ENCODE measurements around the gene GABBR2.

Gene GABBR2

DNA sequence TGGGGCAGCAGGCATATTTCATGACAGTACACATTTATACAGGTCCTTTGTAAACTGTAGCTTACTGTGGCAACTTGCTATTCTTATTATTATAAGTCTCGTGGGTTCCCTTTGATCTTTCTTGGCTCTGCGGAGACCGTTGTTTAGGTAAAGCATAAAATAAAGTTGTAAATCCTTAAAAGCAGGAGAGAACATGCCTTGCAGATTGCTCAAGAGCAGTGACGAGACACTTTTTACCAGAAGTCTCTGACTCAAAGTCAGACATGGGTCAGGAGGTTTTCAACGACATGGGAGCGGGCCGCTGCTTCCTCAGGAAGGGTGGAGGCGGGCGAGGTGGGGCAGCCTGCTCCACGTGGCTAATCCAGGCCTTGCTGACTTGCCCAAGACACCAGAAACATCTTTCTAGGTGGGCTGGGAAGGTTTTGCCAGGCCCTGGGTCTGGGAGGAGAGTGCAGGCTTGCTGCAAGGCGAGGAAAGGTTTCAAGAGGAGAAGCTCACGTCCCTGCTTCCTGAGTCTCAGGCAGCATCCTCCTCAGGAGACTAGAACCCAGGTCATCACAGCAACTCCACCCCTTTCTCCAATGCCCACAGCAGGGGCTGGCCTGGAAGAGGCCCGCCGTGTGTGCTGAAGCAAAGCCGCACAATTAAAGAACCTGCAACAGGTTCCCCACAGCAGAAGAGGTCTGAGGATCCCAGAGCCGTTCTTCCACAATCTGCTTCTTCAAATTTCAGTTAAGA lies 459.8 kb downstream of the GABBR2 start:
- Histone ChIP-seq H3K27me3 (replicated peaks; ENCODE audit: control insufficient read depth, insufficient read depth, low read length, poor library complexity, severe bottlenecking) (no peaks in the 10 kb centered on the region), H3K9me3 (ENCODE audit: control insufficient read depth, low read length) (no peaks in the 10 kb centered on the region), H3K4me1 (ENCODE audit: control insufficient read depth, insufficient read depth, low read length, poor library complexity, severe bottlenecking) (peaks cover 11% of the 10 kb centered on the region), H3K27ac (ENCODE audit: insufficient read depth, low read length, poor library complexity, severe bottlenecking) (no peak overlapping the region), H3K4me3 (ENCODE audit: insufficient read depth, low read depth, low read length, poor library complexity, severe bottlenecking) (no peak overlapping the region), H3K36me3 (ENCODE audit: control insufficient read depth, insufficient read depth, low read length) (peaks cover 2% of the 10 kb centered on the region)
- no peak for DNase-seq

DNA sequence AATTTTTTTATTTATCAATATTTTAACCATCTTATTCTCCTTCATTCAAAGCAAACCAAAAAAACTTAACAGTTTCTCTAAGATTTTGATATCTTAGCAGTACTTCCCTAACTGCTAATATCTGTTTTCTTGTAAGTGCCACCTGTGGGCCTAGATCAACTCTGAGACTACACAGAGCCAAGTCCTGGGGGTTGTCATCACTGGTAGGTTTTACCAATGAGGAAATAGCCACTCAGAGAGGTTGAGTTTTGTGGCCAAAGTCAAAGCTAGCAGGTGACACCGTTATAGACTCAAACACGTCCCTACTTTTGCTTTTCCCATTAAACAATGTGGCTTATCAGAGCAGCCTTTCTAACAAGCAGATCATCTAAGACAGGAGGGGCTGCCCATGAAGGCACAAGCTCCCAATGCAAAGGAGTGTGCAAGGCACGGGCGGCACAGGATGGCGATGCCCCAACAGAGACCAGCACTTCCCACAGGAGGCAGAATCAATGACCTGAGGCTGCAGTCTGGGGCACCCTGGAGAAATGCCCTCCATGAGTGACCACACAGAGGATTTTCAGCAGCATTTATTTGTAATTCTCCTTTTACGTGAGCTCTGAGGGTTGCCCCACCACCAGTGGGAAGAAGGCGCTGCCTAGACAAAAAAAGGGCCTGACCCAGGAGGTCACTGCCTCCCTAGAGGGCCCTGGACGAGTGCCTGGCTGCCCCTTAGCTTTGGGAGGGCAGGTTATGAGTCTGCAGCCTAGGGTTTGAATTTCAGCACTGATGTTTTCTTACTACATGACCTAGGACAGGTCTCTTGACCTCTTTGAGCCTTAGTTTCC lies 460.7 kb downstream of the GABBR2 start:
- no peak overlapping the region for H3K4me3 ChIP-seq (ENCODE audit: insufficient read depth, low read depth, low read length, poor library complexity, severe bottlenecking)
- H3K36me3 ChIP-seq (ENCODE audit: control insufficient read depth, insufficient read depth, low read length), result peaks cover 4% of the 10 kb centered on the region
- H3K27me3 ChIP-seq (replicated peaks; ENCODE audit: control insufficient read depth, insufficient read depth, low read length, poor library complexity, severe bottlenecking), result no peaks in the 10 kb centered on the region
- H3K4me1 ChIP-seq (ENCODE audit: control insufficient read depth, insufficient read depth, low read length, poor library complexity, severe bottlenecking), result peaks cover 11% of the 10 kb centered on the region
- no peak for DNase-seq
- no peak overlapping the region for H3K27ac ChIP-seq (ENCODE audit: insufficient read depth, low read length, poor library complexity, severe bottlenecking)
- no peaks in the 10 kb centered on the region for H3K9me3 ChIP-seq (ENCODE audit: control insufficient read depth, low read length)

- Histone ChIP-seq H3K27ac (ENCODE audit: insufficient read depth, low read length, poor library complexity, severe bottlenecking) (no peak overlapping the region), H3K9me3 (ENCODE audit: control insufficient read depth, low read length) (no peaks in the 10 kb centered on the region), H3K36me3 (ENCODE audit: control insufficient read depth, insufficient read depth, low read length) (peaks cover 13% of the 10 kb centered on the region), H3K4me3 (ENCODE audit: insufficient read depth, low read depth, low read length, poor library complexity, severe bottlenecking) (no peak overlapping the region), H3K4me1 (ENCODE audit: control insufficient read depth, insufficient read depth, low read length, poor library complexity, severe bottlenecking) (no peaks in the 10 kb centered on the region), H3K27me3 (replicated peaks; ENCODE audit: control insufficient read depth, insufficient read depth, low read length, poor library complexity, severe bottlenecking) (no peaks in the 10 kb centered on the region)
- DNase-seq, result no peak
Measured at GRCh38 chr9:98242426-98242825, 466.3 kb downstream of the GABBR2 start.

GRCh38 chr9:98241357-98242300 lies 467.1 kb downstream of the GABBR2 start:
- Histone ChIP-seq H3K9me3 (ENCODE audit: control insufficient read depth, low read length) (no peaks in the 10 kb centered on the region), H3K4me1 (ENCODE audit: control insufficient read depth, insufficient read depth, low read length, poor library complexity, severe bottlenecking) (no peaks in the 10 kb centered on the region), H3K27ac (ENCODE audit: insufficient read depth, low read length, poor library complexity, severe bottlenecking) (no peak overlapping the region), H3K4me3 (ENCODE audit: insufficient read depth, low read depth, low read length, poor library complexity, severe bottlenecking) (no peak overlapping the region), H3K36me3 (ENCODE audit: control insufficient read depth, insufficient read depth, low read length) (peaks cover 13% of the 10 kb centered on the region), H3K27me3 (replicated peaks; ENCODE audit: control insufficient read depth, insufficient read depth, low read length, poor library complexity, severe bottlenecking) (no peaks in the 10 kb centered on the region)
- no peak for DNase-seq

GRCh38 chr9:98240475-98240874 lies 468.3 kb downstream of the GABBR2 start:
- H3K4me3 ChIP-seq (ENCODE audit: insufficient read depth, low read depth, low read length, poor library complexity, severe bottlenecking), result no peak overlapping the region
- no peak for DNase-seq
- H3K27ac ChIP-seq (ENCODE audit: insufficient read depth, low read length, poor library complexity, severe bottlenecking), result no peak overlapping the region
- no peaks in the 10 kb centered on the region for H3K9me3 ChIP-seq (ENCODE audit: control insufficient read depth, low read length)
- no peaks in the 10 kb centered on the region for H3K27me3 ChIP-seq (replicated peaks; ENCODE audit: control insufficient read depth, insufficient read depth, low read length, poor library complexity, severe bottlenecking)
- peaks cover 13% of the 10 kb centered on the region for H3K36me3 ChIP-seq (ENCODE audit: control insufficient read depth, insufficient read depth, low read length)
- no peaks in the 10 kb centered on the region for H3K4me1 ChIP-seq (ENCODE audit: control insufficient read depth, insufficient read depth, low read length, poor library complexity, severe bottlenecking)
